Astrocyte (in vitro differentiated cells and primary cell): ENCODE data around the gene MYCBPAP.

ENCODE experiments used
- CTCF ChIP-seq: IDR thresholded peaks from 2 replicates; pipeline ENCODE4 v1.5.1; 2011; ENCODE audit warnings: low read depth, mild to moderate bottlenecking, inconsistent platforms, low read length, moderate library complexity; ENCODE audit not compliant: insufficient read depth
- EZH2 ChIP-seq: IDR thresholded peaks from 2 replicates; pipeline ENCODE4 v1.6.1; 2012; ENCODE audit warnings: mild to moderate bottlenecking, low read length, inconsistent platforms; ENCODE audit not compliant: insufficient read depth

- TF ChIP-seq CTCF, result no peak
- TF ChIP-seq EZH2, result no peak
Observed at GRCh38 chr17:50524838-50525237, 16.6 kb downstream of the MYCBPAP start.
